Trophoblast cell (in vitro differentiated cells and primary cell): Measurements from ENCODE around the gene STON2.

ENCODE experiments used
- DNase-seq, 2 donors: peaks; one replicate each; pipeline ENCODE4 v3.0.0-alpha.2; 2016
- H2AFZ ChIP-seq: 2 replicates; pipeline ENCODE4 v1.6.1; 2013; ENCODE audit warnings: low read length, moderate library complexity, mild to moderate bottlenecking; ENCODE audit not compliant: insufficient read depth, poor library complexity
- H2AK5ac ChIP-seq: 2 replicates; pipeline ENCODE4 v1.6.1; 2013; ENCODE audit warnings: mild to moderate bottlenecking, low read length
- H2BK120ac ChIP-seq: 2 replicates; pipeline ENCODE4 v1.6.1; 2013; ENCODE audit warnings: low read length, mild to moderate bottlenecking, moderate library complexity; ENCODE audit not compliant: insufficient read depth, poor library complexity
- H2BK12ac ChIP-seq: 2 replicates; pipeline ENCODE4 v1.6.1; 2013; ENCODE audit warnings: mild to moderate bottlenecking, low read length, moderate library complexity
- H2BK5ac ChIP-seq: 2 replicates; pipeline ENCODE4 v1.6.1; 2013; ENCODE audit warnings: low read length, low read depth, moderate library complexity, mild to moderate bottlenecking; ENCODE audit not compliant: poor library complexity
- H3K14ac ChIP-seq: 2 replicates; pipeline ENCODE4 v1.6.1; 2013; ENCODE audit warnings: mild to moderate bottlenecking, low read length
- H3K18ac ChIP-seq: 2 replicates; pipeline ENCODE4 v1.6.1; 2013; ENCODE audit warnings: mild to moderate bottlenecking, low read length
- H3K23ac ChIP-seq: 2 replicates; pipeline ENCODE4 v1.6.1; 2013; ENCODE audit warnings: low read length
- H3K27ac ChIP-seq: 2 replicates; pipeline ENCODE4 v1.5.1; 2013; ENCODE audit warnings: low read depth, mild to moderate bottlenecking, inconsistent platforms, low read length, moderate library complexity
- H3K27me3 ChIP-seq: 2 replicates; pipeline ENCODE4 v1.6.1; 2013; ENCODE audit warnings: inconsistent platforms, mild to moderate bottlenecking, low read length, moderate library complexity; ENCODE audit not compliant: insufficient read depth
- H3K36me3 ChIP-seq, 2 experiments: 1 replicate in 1 of 2; 2 replicates in 1 of 2; pipeline ENCODE4 v1.6.1; 2013; ENCODE audit warnings: low read length in 2 of 2, mild to moderate bottlenecking in 2 of 2, moderate library complexity in 1 of 2; ENCODE audit not compliant: insufficient read depth in 2 of 2, control insufficient read depth in 1 of 2
- H3K4ac ChIP-seq: 2 replicates; pipeline ENCODE4 v1.6.1; 2013; ENCODE audit warnings: low read depth, mild to moderate bottlenecking, low read length, moderate library complexity
- H3K4me1 ChIP-seq, 2 experiments: 1 replicate in 1 of 2; 2 replicates in 1 of 2; pipeline ENCODE4 v1.6.1; 2013; ENCODE audit warnings: low read length in 2 of 2, mild to moderate bottlenecking in 2 of 2, moderate library complexity in 1 of 2; ENCODE audit not compliant: insufficient read depth in 2 of 2, control insufficient read depth in 1 of 2
- H3K4me2 ChIP-seq: 2 replicates; pipeline ENCODE4 v1.6.1; 2013; ENCODE audit warnings: inconsistent platforms, mild to moderate bottlenecking, low read length, moderate library complexity
- H3K4me3 ChIP-seq: 2 replicates; pipeline ENCODE4 v1.5.1; 2013; ENCODE audit warnings: mild to moderate bottlenecking, low read depth, low read length, inconsistent platforms
- H3K79me1 ChIP-seq: one replicate; pipeline ENCODE4 v1.6.1; 2013; ENCODE audit warnings: low read length
- H3K79me2 ChIP-seq: 2 replicates; pipeline ENCODE4 v1.6.1; 2013; ENCODE audit warnings: low read length, mild to moderate bottlenecking; ENCODE audit not compliant: control insufficient read depth, insufficient read depth, poor library complexity
- H3K9ac ChIP-seq: 2 replicates; pipeline ENCODE4 v1.6.1; 2013; ENCODE audit warnings: mild to moderate bottlenecking, low read length
- H3K9me3 ChIP-seq: 2 replicates; pipeline ENCODE4 v1.6.1; 2013; ENCODE audit warnings: low read depth, mild to moderate bottlenecking, control low read depth, inconsistent platforms, low read length; ENCODE audit not compliant: insufficient read depth
- H4K12ac ChIP-seq: 2 replicates; pipeline ENCODE4 v1.6.1; 2013; ENCODE audit warnings: low read depth, mild to moderate bottlenecking, low read length, moderate library complexity
- H4K8ac ChIP-seq: 2 replicates; pipeline ENCODE4 v1.6.1; 2013; ENCODE audit warnings: low read depth, mild to moderate bottlenecking, low read length, moderate library complexity
- H4K91ac ChIP-seq: one replicate; pipeline ENCODE4 v1.6.1; 2013; ENCODE audit warnings: low read depth, mild to moderate bottlenecking, low read length, moderate library complexity
- WGBS: extraction: QIAGEN DNeasy Blood & Tissue Kit; methylation state at CpG from one replicate; pipeline ENCODE4 v1.1.7; 2013; ENCODE audit warnings: missing lambda C conversion rate; ENCODE audit not compliant: insufficient read length, insufficient coverage; ENCODE audit errors: extremely low coverage; 5-methylcytosine and 5-hydroxymethylcytosine counted together

STON2 gene

GRCh38 chr14:81323093-81323492 is 77.0 kb downstream of the STON2 start:
- no peak overlapping the region for H3K4me3 ChIP-seq
- peaks cover 2% of the 10 kb centered on the region for H3K9me3 ChIP-seq
- H4K12ac ChIP-seq, result no peak overlapping the region
- peaks cover 15 to 22% of the 10 kb centered on the region in 2 experiments for H3K4me1 ChIP-seq
- H2BK12ac ChIP-seq, result no peak overlapping the region
- peak overlapping the region; percentile 87 for H3K4me2 ChIP-seq
- DNase-seq, result no peak
- H3K9ac ChIP-seq, result no peak overlapping the region
- no peak overlapping the region for H3K23ac ChIP-seq
- no peak overlapping the region for H4K91ac ChIP-seq
- no peak overlapping the region for H3K27ac ChIP-seq
- H2AFZ ChIP-seq, result no peak overlapping the region
- H4K8ac ChIP-seq, result no peak overlapping the region
- H3K4ac ChIP-seq, result peak overlapping the region; percentile 69
- no peak overlapping the region for H3K18ac ChIP-seq
- H3K79me1 ChIP-seq, result peaks cover 7% of the 10 kb centered on the region
- H2BK120ac ChIP-seq, result no peak overlapping the region
- no peak overlapping the region for H2AK5ac ChIP-seq
- H3K36me3 ChIP-seq, result peaks cover 0 to 2% of the 10 kb centered on the region in 2 experiments
- H3K27me3 ChIP-seq, result no peaks in the 10 kb centered on the region
- no peak overlapping the region for H3K14ac ChIP-seq
- H2BK5ac ChIP-seq, result no peak overlapping the region
- peaks cover 7% of the 10 kb centered on the region for H3K79me2 ChIP-seq
- whole genome bisulfite sequencing, result no CpG with 5 or more reads among the region's 2 CpGs

GRCh38 chr14:81319946-81320345 is 80.2 kb downstream of the STON2 start:
- Histone ChIP-seq H4K12ac (no peak overlapping the region), H3K4me2 (no peak overlapping the region), H2AK5ac (no peak overlapping the region), H3K79me2 (peaks cover 7% of the 10 kb centered on the region), H3K36me3 (peaks cover 0 to 2% of the 10 kb centered on the region in 2 experiments), H3K4ac (no peak overlapping the region), H4K91ac (no peak overlapping the region), H3K9ac (no peak overlapping the region), H3K4me1 (peaks cover 14 to 27% of the 10 kb centered on the region in 2 experiments), H3K27me3 (no peaks in the 10 kb centered on the region), H3K79me1 (peaks cover 7% of the 10 kb centered on the region), H2BK12ac (no peak overlapping the region), H3K23ac (no peak overlapping the region), H2AFZ (no peak overlapping the region), H3K14ac (no peak overlapping the region), H3K27ac (no peak overlapping the region), H2BK120ac (no peak overlapping the region), H3K18ac (no peak overlapping the region), H2BK5ac (no peak overlapping the region), H3K9me3 (peaks cover 2% of the 10 kb centered on the region), H3K4me3 (no peak overlapping the region), H4K8ac (no peak overlapping the region)
- DNase-seq, result no peak
- WGBS, result no CpG with 5 or more reads among the region's 3 CpGs

GRCh38 chr14:81319314-81319713 is 80.8 kb downstream of the STON2 start:
- no peak overlapping the region for H3K4me2 ChIP-seq
- no peak overlapping the region for H3K4me3 ChIP-seq
- peaks cover 0 to 2% of the 10 kb centered on the region in 2 experiments for H3K36me3 ChIP-seq
- H2BK120ac ChIP-seq, result no peak overlapping the region
- no peak overlapping the region for H2AK5ac ChIP-seq
- H3K79me2 ChIP-seq, result peaks cover 6% of the 10 kb centered on the region
- H3K18ac ChIP-seq, result no peak overlapping the region
- peaks cover 14 to 29% of the 10 kb centered on the region in 2 experiments for H3K4me1 ChIP-seq
- peaks cover 3% of the 10 kb centered on the region for H3K79me1 ChIP-seq
- H2BK12ac ChIP-seq, result no peak overlapping the region
- no peak overlapping the region for H3K4ac ChIP-seq
- no peak for DNase-seq
- H2AFZ ChIP-seq, result no peak overlapping the region
- H3K27me3 ChIP-seq, result no peaks in the 10 kb centered on the region
- H4K91ac ChIP-seq, result no peak overlapping the region
- no peak overlapping the region for H4K12ac ChIP-seq
- no peak overlapping the region for H3K9ac ChIP-seq
- H4K8ac ChIP-seq, result no peak overlapping the region
- no peak overlapping the region for H3K27ac ChIP-seq
- no peak overlapping the region for H2BK5ac ChIP-seq
- H3K14ac ChIP-seq, result no peak overlapping the region
- H3K23ac ChIP-seq, result no peak overlapping the region
- H3K9me3 ChIP-seq, result peaks cover 2% of the 10 kb centered on the region
- WGBS, result no CpG with 5 or more reads among the region's 2 CpGs

GRCh38 chr14:81315341-81315740 is 84.8 kb downstream of the STON2 start:
- Histone ChIP-seq H3K27me3 (no peaks in the 10 kb centered on the region), H3K4me1 (peaks cover 9 to 16% of the 10 kb centered on the region in 2 experiments), H2AK5ac (no peak overlapping the region), H2BK120ac (no peak overlapping the region), H3K23ac (no peak overlapping the region), H4K8ac (no peak overlapping the region), H3K4ac (peak overlapping the region; percentile 20), H3K9me3 (peaks cover 3% of the 10 kb centered on the region), H3K14ac (no peak overlapping the region), H4K12ac (no peak overlapping the region), H3K36me3 (no peaks in the 10 kb centered on the region), H2AFZ (no peak overlapping the region), H3K9ac (no peak overlapping the region), H3K18ac (no peak overlapping the region), H2BK5ac (no peak overlapping the region), H3K4me3 (no peak overlapping the region), H4K91ac (no peak overlapping the region), H3K79me2 (peaks cover 1% of the 10 kb centered on the region), H3K4me2 (peak overlapping the region; percentile 21), H2BK12ac (no peak overlapping the region), H3K27ac (no peak overlapping the region), H3K79me1 (no peaks in the 10 kb centered on the region)
- no CpG with 5 or more reads among the region's 5 CpGs for WGBS
- DNase-seq, result no peak
